GM20000 (cell line): Measurements from ENCODE around the gene VSIG4.

Experiments used
- DNase-seq: peaks from one replicate; pipeline ENCODE4 v3.0.0; 2012; ENCODE audit warnings: low spot score
- TF ChIP-seq, protein P1 (sequence below): IDR thresholded peaks from 2 replicates; pipeline ENCODE4 v1.5.1; 2012; ENCODE audit warnings: mild to moderate bottlenecking, control low read depth; ENCODE audit errors: extremely low read depth, missing control alignments

Gene VSIG4

GRCh38 chrX:66053414-66053813 is 13.5 kb upstream of the VSIG4 start:
- TF ChIP-seq, protein P1, sequence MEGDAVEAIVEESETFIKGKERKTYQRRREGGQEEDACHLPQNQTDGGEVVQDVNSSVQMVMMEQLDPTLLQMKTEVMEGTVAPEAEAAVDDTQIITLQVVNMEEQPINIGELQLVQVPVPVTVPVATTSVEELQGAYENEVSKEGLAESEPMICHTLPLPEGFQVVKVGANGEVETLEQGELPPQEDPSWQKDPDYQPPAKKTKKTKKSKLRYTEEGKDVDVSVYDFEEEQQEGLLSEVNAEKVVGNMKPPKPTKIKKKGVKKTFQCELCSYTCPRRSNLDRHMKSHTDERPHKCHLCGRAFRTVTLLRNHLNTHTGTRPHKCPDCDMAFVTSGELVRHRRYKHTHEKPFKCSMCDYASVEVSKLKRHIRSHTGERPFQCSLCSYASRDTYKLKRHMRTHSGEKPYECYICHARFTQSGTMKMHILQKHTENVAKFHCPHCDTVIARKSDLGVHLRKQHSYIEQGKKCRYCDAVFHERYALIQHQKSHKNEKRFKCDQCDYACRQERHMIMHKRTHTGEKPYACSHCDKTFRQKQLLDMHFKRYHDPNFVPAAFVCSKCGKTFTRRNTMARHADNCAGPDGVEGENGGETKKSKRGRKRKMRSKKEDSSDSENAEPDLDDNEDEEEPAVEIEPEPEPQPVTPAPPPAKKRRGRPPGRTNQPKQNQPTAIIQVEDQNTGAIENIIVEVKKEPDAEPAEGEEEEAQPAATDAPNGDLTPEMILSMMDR, result no peak
- DNase-seq, result no peak

GRCh38 chrX:66051980-66052379 is 12.1 kb upstream of the VSIG4 start:
- TF ChIP-seq, protein P1, result no peak
- no peak for DNase-seq

DNA sequence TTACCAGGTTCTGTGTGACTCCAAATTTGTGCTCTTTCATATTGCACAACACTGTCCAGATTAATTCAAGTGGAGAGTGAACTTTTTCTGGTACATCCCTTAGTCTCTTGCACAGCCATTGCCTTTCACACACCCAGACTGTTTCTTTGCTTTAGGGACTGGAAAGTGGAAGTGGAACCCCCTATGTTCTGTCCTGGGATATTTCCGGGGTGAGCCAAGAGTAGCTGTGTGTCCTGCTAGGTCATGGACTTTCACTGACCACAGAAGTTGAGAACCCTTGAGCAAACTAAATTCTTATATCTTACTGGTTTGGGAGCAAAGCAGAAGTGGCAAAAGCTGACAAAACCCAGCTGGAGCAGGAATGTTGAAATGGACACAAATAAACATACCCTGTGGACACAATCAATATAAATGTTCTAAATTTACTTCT is 10.3 kb upstream of the VSIG4 start:
- TF ChIP-seq, protein P1, result no peak
- DNase-seq, result no peak

DNA sequence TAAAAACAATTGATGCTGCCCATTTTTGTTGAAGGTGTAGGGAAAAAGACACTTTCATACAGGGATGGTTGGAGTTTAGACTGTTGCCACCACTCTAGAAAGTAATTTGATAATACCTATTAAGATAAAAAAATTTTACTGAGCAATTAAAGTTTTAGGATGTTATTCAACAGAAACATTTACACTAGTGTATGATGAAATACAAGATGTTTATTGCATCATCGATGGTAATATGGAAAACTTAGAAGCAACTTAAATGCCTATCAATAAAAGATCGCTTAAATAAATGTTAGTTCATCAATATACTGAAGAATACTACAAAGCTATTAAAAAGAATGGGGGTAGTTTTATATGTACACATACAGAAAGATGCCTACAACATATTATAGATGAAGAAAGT is 9.2 kb upstream of the VSIG4 start:
- DNase-seq, result no peak
- TF ChIP-seq, protein P1, result no peak

- DNase-seq, result peak; percentile 19
- TF ChIP-seq, protein P1, result no peak
These were observed 6.8 kb upstream of the VSIG4 start for GRCh38 chrX:66046612-66047235.

DNA sequence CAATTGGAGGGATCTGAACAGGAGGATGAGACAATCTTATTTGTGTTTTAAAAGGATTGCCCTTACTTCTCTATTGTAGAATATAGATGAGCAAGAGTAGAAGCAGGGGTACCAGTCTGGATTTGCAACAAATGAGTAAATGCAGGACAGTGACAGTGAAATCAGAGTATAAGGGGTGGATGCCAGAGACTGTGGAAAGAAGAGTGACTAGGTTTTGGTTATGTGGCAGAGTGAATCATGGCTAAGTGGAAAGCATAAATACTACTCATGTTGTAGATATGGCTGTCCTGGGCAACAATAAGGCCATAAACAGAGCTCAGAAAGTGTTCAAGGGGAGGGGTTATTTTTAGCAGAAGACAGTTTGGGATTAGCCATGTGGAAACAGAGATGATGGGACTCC is 6.0 kb upstream of the VSIG4 start:
- no peak for DNase-seq
- TF ChIP-seq, protein P1, result no peak

- no peak for DNase-seq
- TF ChIP-seq, protein P1, result no peak
These were observed 3.7 kb upstream of the VSIG4 start for GRCh38 chrX:66043584-66043983.
